ENCODE data around the gene CTCF. TPM values are rescaled to one million over a fixed set of nuclear protein-coding genes. Genes with fewer than 3 reads are reported as not detected.
A peak's percentile ranks its signal among the peaks of the same experiment; 100 is the strongest.

The CTCF gene
- total and polyA plus RNA-seq, 4 experiments from 2014 or later = 26.5 to 85.7 (median 71.2) TPM

DNA sequence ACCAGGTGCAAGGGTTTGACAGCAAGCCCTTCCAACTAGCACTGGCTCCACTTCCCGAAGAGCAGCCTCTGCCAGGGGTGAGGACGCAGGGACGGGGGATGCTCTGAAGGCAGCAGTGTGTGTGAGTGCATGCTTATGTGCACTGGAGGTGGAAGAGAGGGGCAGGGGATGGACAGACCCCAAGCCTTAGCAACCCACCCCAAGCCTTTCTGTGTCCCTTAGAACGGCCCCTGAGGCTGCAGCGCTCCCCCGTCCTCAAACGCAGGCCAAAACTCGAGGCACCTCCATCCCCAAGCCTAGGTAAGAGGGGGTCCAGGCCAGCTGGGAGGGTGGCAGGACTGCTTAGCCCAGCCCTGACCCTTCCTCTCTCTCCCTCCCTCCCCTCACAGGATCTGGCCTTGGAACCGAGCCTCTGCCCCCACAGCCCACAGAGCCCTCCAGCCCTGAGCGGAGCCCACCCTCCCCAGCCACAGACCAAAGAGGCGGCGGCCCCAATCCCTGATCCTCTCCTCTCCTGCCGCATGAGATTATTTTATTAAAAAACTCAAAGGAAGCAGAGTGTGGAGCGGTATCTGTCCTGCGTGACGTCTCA is 94.8 kb downstream of the CTCF start:
- Histone ChIP-seq H3K27me3 (ENCODE audit: insufficient read depth, low read length) (no peaks in the 10 kb centered on the region), H3K4me3 (ENCODE audit: low read length in 2 of 2) (no peak overlapping the region), H3K9me3 (ENCODE audit: control insufficient read depth in 1 of 2, low read length in 2 of 2) (no peaks in the 10 kb centered on the region), H3K27ac (ENCODE audit: low read depth, low read length) (no peak overlapping the region), H3K4me1 (ENCODE audit: insufficient read depth, low read length) (peaks cover 24% of the 10 kb centered on the region), H3K36me3 (ENCODE audit: insufficient read depth, low read length) (peaks cover 27% of the 10 kb centered on the region)
- Mint-ChIP-seq H3K4me1 (peaks cover 9 to 36% (median 18%) of the 10 kb centered on the region in 4 donors), H3K27ac (peak overlapping the region in 3 of 7 donors; percentile 21 to 56 (median 35)), H3K36me3 (peaks cover 9 to 32% of the 10 kb centered on the region in 2 donors), H3K27me3 (no peaks in the 10 kb centered on the region), H3K9me3 (no peaks in the 10 kb centered on the region), H3K4me3 (peak overlapping the region in 1 of 8 donors; percentile 43)
- DNase-seq = no peak
- POLR2A ChIA-PET (ENCODE audit: partially characterized antibody) = interaction anchor here (1.3 to 6.1 kb wide), 5 partner anchors 10 to 150 kb away, joined by 3 to 164 read pairs (median 8); partner anchors contain the start of genes CARMIL2, CTCF and TSNAXIP1
- CTCF ChIA-PET (ENCODE audit: partially characterized antibody) = interaction anchor here (1.2 to 6.4 kb wide), 5 partner anchors 10 to 136 kb away, joined by 4 to 51 read pairs (median 12); partner anchors contain the start of genes C16orf86, CARMIL2 and ENKD1
- intact Hi-C loops (cut with micrococcal nuclease) = no loop called here

DNA sequence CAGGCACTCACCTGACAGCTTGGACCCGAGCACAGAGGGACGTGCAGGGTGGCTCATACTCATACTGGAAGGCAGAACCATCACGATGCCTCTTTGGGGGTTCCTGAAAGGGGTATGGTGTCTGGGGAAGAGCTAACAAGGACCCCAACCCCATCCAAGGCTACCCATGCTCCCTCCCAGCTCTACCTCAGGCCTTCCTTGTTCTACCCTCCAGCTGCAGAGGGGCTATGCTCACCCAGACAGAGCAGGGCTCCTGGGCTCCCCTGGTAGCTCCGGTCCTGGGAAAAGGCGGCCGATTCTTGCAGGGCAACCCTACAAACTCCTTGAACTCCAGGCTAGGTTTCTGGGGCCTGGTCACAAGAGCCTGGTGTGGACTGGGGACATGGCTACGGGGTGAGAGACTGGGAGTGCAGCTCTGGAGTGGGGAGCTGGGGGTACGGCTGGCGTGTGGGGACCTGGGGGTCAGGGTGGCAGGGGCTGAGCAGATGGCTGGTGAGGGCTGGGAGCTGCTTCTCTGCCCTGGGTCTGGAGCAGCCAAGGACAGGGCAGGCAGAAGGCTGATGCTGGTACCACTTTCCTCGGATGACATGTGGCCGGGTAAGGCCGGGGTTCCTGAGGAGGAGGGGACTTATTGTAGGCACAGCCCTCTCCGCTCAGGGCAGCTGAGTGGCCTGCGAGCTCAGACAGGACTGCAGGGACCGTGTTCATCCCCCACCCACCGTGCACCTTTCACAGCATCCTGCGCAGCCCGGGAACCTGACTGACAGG is 95.6 kb downstream of the CTCF start:
- Histone ChIP-seq H3K36me3 (ENCODE audit: insufficient read depth, low read length) (peaks cover 24% of the 10 kb centered on the region), H3K9me3 (ENCODE audit: control insufficient read depth in 1 of 2, low read length in 2 of 2) (no peaks in the 10 kb centered on the region), H3K27me3 (ENCODE audit: insufficient read depth, low read length) (no peaks in the 10 kb centered on the region), H3K4me3 (ENCODE audit: low read length in 2 of 2) (no peak overlapping the region), H3K4me1 (ENCODE audit: insufficient read depth, low read length) (peaks cover 25% of the 10 kb centered on the region), H3K27ac (ENCODE audit: low read depth, low read length) (no peak overlapping the region)
- POLR2A ChIA-PET (ENCODE audit: partially characterized antibody) = interaction anchor here (0.5 to 6.1 kb wide), 10 partner anchors 9 to 399 kb away, joined by 3 to 164 read pairs (median 6); partner anchors contain the start of genes CARMIL2, CTCF and TSNAXIP1
- no peaks in the 10 kb centered on the region for H3K27me3 Mint-ChIP-seq
- no peak for DNase-seq
- H3K27ac Mint-ChIP-seq = peak overlapping the region in 6 of 7 donors; percentile 21 to 86 (median 63)
- H3K9me3 Mint-ChIP-seq = no peaks in the 10 kb centered on the region
- CTCF ChIA-PET (ENCODE audit: partially characterized antibody) = interaction anchor here (1.2 to 6.4 kb wide), 9 partner anchors 10 to 144 kb away, joined by 3 to 51 read pairs (median 12); partner anchors contain the start of genes C16orf86, CARMIL2 and ENKD1
- H3K4me1 Mint-ChIP-seq = peaks cover 9 to 35% (median 18%) of the 10 kb centered on the region in 4 donors
- peaks cover 7 to 30% of the 10 kb centered on the region in 2 donors for H3K36me3 Mint-ChIP-seq
- peak overlapping the region in 5 of 8 donors; percentile 9 to 95 (median 38) for H3K4me3 Mint-ChIP-seq
- intact Hi-C loops (cut with micrococcal nuclease) = no loop called here

DNA sequence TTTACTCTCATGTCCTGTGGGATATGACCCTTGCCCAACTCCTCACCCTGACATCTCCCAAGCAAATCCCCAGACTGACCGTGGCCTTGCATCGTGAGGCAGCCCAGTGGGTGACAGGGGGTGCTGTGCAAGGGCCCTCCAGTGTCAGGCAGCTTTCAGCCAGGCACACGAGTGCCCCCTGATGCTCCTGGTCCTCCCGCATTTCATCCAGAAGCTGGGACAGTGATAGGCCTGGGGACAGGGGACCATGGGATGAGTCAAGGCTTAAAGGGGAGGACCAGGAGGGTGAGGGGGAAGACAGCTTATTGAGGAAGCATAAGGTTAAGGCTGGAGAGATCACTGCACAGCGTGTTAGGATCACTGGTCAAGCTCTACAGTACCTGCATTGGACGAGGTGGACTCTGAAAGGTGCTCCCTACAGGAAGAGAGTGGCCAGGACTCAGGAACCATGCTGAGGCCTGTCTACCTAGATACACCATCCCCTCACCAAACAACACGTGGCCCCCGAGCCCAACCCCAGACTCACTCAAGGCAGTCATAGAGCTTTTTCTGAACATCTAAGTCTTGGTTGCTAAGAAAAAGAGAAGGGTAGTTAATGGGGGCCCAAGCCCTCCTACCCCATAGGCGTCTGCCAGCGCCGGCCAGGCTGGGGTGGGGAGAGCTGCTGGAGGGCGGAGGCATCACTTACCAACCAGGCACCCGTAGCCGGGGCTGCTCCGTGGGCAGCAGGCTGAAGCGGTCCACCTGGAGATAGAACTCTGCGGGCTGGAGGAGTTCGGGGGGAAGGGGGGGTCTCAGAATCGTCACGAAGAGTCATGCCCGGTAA is 96.7 kb downstream of the CTCF start:
- peak overlapping the region; percentile 86 to 99 (median 98) for H3K27ac Mint-ChIP-seq
- no peaks in the 10 kb centered on the region for H3K27me3 Mint-ChIP-seq
- H3K4me1 ChIP-seq (ENCODE audit: insufficient read depth, low read length) = peaks cover 25% of the 10 kb centered on the region
- no peaks in the 10 kb centered on the region for H3K9me3 Mint-ChIP-seq
- DNase-seq = peak in 1 of 5 donors; percentile 45
- intact Hi-C loops (cut with micrococcal nuclease) = no loop called here
- H3K9me3 ChIP-seq (ENCODE audit: control insufficient read depth in 1 of 2, low read length in 2 of 2) = no peaks in the 10 kb centered on the region
- POLR2A ChIA-PET (ENCODE audit: partially characterized antibody) = interaction anchor here (1.1 to 6.1 kb wide), 10 partner anchors 8 to 178 kb away, joined by 4 to 164 read pairs (median 10); partner anchors contain the start of genes ATP6V0D1, CARMIL2, CTCF and GFOD2
- peaks cover 9 to 35% (median 18%) of the 10 kb centered on the region in 4 donors for H3K4me1 Mint-ChIP-seq
- CTCF ChIA-PET (ENCODE audit: partially characterized antibody) = interaction anchor here (0.6 to 6.4 kb wide), 13 partner anchors 8 to 200 kb away, joined by 3 to 51 read pairs (median 5); partner anchors contain the start of genes C16orf86, CARMIL2, CTCF and ENKD1
- H3K27me3 ChIP-seq (ENCODE audit: insufficient read depth, low read length) = no peaks in the 10 kb centered on the region
- H3K27ac ChIP-seq (ENCODE audit: low read depth, low read length) = peak overlapping the region; percentile 98
- H3K4me3 Mint-ChIP-seq = peak overlapping the region; percentile 93 to 98 (median 95)
- peak overlapping the region; percentile 98 to 100 for H3K4me3 ChIP-seq (ENCODE audit: low read length in 2 of 2)
- peaks cover 24% of the 10 kb centered on the region for H3K36me3 ChIP-seq (ENCODE audit: insufficient read depth, low read length)
- peaks cover 7 to 30% of the 10 kb centered on the region in 2 donors for H3K36me3 Mint-ChIP-seq

DNA sequence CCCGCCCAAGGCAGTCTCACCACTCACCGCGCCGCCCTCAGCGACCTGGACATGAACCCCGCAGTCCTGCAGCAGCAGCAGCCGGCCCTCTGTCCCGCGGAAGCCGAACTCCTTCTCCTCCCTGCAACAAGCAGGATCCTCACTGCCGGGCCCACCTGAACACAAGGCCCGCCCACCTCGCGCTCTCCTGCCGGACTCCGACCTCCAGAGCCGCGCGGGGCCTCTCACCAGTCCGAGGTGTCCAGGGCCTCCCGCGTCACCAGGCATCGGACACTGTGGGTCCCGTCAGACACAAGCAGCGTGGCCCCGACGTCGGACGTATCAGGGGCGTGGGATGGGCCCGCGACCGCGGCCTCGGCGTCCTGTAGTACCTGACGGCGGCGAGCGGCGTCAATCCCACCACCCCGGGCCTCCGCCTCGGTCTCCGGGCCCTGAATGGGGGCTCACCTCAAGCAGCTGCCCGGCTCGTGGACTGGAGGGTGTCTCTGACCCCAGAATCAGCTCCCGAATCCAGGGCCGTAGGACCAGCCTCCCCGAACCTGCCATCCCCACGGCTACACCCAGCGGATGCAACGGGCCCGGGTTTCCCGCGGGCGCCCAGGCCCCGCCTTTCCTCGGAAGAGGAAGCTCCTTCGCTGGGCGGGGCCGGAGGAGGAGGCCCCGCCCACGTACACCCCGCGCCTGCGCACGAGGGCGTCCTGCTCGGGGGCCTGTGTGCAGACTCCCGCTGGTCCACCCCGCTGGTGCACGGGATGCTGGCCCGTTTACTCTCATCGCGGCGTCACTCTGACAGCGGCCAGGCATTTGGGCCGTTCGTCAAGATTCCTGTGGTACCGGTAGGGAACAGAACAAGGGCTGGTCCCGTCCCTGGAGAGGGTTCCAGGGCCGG is 97.6 kb downstream of the CTCF start, which contains the start of gene ACD:
ACD (minus strand) TSS at position 586 of the 889 bp plus-strand sequence; CDS start at position 546, 40 bp downstream.
- Mint-ChIP-seq H3K27ac (peak within 1 kb of the TSS; percentile 97 to 99 (median 98)), H3K27me3 (no peaks in the 10 kb centered on the region), H3K9me3 (no peaks in the 10 kb centered on the region), H3K4me1 (peaks cover 9 to 43% (median 19%) of the 10 kb centered on the region in 4 donors), H3K4me3 (peak within 1 kb of the TSS; percentile 93 to 98 (median 95)), H3K36me3 (peaks cover 7 to 24% of the 10 kb centered on the region in 2 donors)
- H3K27ac ChIP-seq (ENCODE audit: low read depth, low read length) = peak within 1 kb of the TSS; percentile 98
- no peaks in the 10 kb centered on the region for H3K27me3 ChIP-seq (ENCODE audit: insufficient read depth, low read length)
- no peaks in the 10 kb centered on the region for H3K9me3 ChIP-seq (ENCODE audit: control insufficient read depth in 1 of 2, low read length in 2 of 2)
- peaks cover 19% of the 10 kb centered on the region for H3K36me3 ChIP-seq (ENCODE audit: insufficient read depth, low read length)
- H3K4me1 ChIP-seq (ENCODE audit: insufficient read depth, low read length) = peaks cover 25% of the 10 kb centered on the region
- intact Hi-C loops (cut with micrococcal nuclease) = loop anchor here (1.0 to 5.0 kb wide), 8 partner anchors 15 to 425 kb away; partner anchors contain the start of genes ATP6V0D1, CARMIL2, CTCF and GFOD2
- ChIA-PET CTCF (ENCODE audit: partially characterized antibody) (interaction anchor here (0.8 to 6.4 kb wide), 13 partner anchors 8 to 179 kb away, joined by 3 to 51 read pairs (median 5); partner anchors contain the start of genes ATP6V0D1, C16orf86, CARMIL2 and CTCF), POLR2A (ENCODE audit: partially characterized antibody) (interaction anchor here (0.6 to 6.1 kb wide), 26 partner anchors 11 to 276 kb away, joined by 3 to 164 read pairs (median 5); partner anchors contain the start of genes ATP6V0D1, CARMIL2, CTCF and EDC4)
- DNase-seq = peak; percentile 90 to 96 (median 94)
- peak within 1 kb of the TSS; percentile 98 to 100 for H3K4me3 ChIP-seq (ENCODE audit: low read length in 2 of 2)

DNA sequence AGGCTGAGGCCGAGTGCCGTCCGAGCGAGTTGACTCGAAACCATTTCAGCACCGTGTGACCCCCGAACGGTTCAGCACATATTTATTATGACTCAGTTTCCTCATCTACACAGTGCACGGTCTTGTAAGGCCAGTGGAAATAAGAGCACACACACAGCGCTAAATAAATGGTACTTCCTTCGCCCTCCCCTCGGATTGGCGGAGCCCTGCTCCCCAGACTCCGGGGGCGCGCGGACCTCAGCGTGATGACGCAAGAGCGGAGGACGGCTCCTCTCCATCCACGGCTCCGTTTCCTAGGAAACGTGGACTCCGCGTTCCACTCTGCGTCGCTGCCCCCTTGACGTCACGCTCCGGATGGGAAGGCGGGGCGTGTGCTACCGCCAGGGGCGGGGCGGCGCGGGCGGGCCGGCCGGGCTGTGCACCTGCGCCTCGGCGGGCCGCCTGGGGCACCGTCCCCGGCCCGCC is 98.3 kb downstream of the CTCF start, which contains the start of gene PARD6A:
PARD6A (plus strand) TSS at position 397 of the 465 bp plus-strand sequence. CDS start 79 bp downstream, outside the sequence.
- Mint-ChIP-seq H3K27me3 (no peaks in the 10 kb centered on the region), H3K36me3 (peaks cover 4 to 20% of the 10 kb centered on the region in 2 donors), H3K27ac (peak within 1 kb of the TSS; percentile 97 to 99 (median 98)), H3K4me1 (peaks cover 10 to 48% (median 20%) of the 10 kb centered on the region in 4 donors), H3K9me3 (no peaks in the 10 kb centered on the region), H3K4me3 (peak within 1 kb of the TSS; percentile 93 to 98 (median 95))
- Histone ChIP-seq H3K4me3 (ENCODE audit: low read length in 2 of 2) (peak within 1 kb of the TSS; percentile 98 to 100), H3K9me3 (ENCODE audit: control insufficient read depth in 1 of 2, low read length in 2 of 2) (no peaks in the 10 kb centered on the region), H3K36me3 (ENCODE audit: insufficient read depth, low read length) (peaks cover 16% of the 10 kb centered on the region), H3K4me1 (ENCODE audit: insufficient read depth, low read length) (peaks cover 27% of the 10 kb centered on the region), H3K27ac (ENCODE audit: low read depth, low read length) (peak within 1 kb of the TSS; percentile 98), H3K27me3 (ENCODE audit: insufficient read depth, low read length) (no peaks in the 10 kb centered on the region)
- CTCF ChIA-PET (ENCODE audit: partially characterized antibody) = interaction anchor here (0.8 to 6.4 kb wide), 10 partner anchors 7 to 179 kb away, joined by 3 to 51 read pairs (median 12); partner anchors contain the start of genes ATP6V0D1, C16orf86, CARMIL2 and CTCF
- peak; percentile 94 to 97 (median 96) for DNase-seq
- intact Hi-C loops (cut with micrococcal nuclease) = loop anchor here (1.0 to 5.0 kb wide), 8 partner anchors 16 to 425 kb away; partner anchors contain the start of genes ATP6V0D1, CARMIL2, CTCF and GFOD2
- POLR2A ChIA-PET (ENCODE audit: partially characterized antibody) = interaction anchor here (0.6 to 6.1 kb wide), 24 partner anchors 10 to 276 kb away, joined by 3 to 164 read pairs (median 6); partner anchors contain the start of genes ATP6V0D1, CARMIL2, CTCF and EDC4
